Stimulated activated CD8-positive, alpha-beta memory T cell treated with anti-CD3 and anti-CD28 coated beads, Interleukin-4, amount 100 ng/mL, for 4 hours (primary cell): Measurements from ENCODE around the gene TEPSIN.

Experiments
- DNase-seq, 2 donors: peaks; one replicate each; pipeline ENCODE4 v3.0.0-alpha.2; 2020; ENCODE audit warnings: low read depth in 2 of 2, low spot score in 1 of 2

The TEPSIN gene

DNA sequence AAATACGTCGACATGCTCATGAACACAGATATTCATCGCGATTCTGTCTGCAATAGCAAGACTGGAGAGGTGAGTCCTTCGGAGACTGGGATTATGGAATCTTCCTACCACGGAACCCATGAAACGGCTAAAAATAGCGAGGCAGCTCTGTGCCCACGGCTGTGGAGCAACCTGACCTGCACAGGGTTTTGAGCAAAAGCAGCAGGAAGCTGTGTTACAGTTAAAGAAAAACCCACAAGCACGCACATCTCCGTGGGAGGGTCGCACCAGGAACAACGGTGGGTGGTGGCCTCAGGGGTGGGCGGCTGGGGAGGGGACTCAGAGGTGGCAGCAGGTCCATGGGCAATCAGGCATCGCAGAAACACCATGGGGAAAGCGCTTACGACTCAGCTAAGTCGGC lies 31.4 kb upstream of the TEPSIN start:
- no peak for DNase-seq

DNA sequence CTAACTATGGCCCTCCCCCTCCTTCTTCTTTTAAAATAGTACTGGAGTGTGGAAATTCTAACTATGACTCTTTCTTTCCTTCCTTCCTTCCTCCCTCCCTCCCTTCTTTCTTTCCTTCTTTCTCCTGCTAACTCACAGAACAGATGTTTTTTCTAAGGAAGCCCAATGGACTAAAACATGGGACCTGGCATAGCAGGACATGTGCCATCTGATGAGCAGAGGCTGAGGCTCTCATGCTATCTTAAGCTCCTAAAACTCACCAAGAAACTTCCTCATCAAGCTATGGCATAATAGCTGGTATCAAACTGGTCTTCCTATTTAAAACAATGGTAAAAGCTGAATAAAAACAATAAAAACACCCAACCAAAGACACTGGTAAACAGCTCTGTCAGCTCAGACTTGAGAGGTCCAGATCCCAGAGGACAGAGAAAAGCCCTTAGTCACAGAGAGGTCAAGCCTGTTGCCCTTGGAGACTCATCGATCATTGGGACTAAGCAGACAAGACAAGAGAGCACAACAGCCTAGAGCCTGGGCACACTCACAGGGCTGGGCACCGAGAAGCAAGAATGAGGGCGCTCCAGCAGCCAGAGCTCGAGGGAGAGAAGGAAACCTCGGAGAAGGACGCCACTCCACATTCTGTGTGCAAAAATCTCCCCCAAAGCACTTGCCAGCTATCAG lies 28.7 kb upstream of the TEPSIN start:
- DNase-seq: no peak

DNA sequence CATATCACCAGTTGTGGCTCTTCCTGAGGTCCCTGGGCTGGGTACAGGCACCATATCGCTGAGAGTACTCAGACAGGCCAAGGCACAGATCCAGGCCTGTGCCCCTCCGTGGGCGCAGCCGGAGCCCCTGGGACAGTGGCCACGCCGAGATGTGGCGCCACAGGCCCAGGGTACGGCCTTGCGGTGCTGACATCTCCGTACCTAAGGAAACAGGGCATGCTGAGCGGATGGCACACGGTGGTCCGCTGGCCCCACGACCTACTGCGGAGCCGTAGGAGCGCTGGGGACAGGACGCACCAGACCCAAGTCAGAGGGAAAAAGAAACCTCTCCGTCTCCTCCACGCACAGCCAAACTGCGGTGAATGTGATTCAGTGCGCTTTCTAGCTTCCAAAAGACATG lies 26.7 kb upstream of the TEPSIN start:
- no peak for DNase-seq

DNA sequence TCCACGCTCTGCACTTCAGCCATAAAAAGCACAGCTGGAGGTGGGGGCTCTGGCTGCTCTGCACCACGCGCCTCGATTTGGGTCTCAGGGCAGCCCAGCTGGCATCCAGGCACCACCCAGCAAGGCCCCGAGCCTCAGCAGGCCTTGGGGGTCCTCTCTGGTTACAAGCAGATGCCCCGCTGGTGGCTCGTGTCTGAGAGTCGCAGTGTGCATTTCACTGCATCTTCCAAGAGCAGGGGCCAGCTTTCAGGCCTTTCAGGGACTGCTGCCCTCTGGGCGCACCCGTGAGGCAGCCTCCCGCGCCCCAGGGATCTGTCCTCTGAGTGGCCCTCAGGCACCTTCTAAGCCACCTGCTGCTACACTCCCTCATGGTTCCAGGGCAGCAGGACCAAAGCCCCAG lies 25.8 kb upstream of the TEPSIN start:
- no peak for DNase-seq

DNA sequence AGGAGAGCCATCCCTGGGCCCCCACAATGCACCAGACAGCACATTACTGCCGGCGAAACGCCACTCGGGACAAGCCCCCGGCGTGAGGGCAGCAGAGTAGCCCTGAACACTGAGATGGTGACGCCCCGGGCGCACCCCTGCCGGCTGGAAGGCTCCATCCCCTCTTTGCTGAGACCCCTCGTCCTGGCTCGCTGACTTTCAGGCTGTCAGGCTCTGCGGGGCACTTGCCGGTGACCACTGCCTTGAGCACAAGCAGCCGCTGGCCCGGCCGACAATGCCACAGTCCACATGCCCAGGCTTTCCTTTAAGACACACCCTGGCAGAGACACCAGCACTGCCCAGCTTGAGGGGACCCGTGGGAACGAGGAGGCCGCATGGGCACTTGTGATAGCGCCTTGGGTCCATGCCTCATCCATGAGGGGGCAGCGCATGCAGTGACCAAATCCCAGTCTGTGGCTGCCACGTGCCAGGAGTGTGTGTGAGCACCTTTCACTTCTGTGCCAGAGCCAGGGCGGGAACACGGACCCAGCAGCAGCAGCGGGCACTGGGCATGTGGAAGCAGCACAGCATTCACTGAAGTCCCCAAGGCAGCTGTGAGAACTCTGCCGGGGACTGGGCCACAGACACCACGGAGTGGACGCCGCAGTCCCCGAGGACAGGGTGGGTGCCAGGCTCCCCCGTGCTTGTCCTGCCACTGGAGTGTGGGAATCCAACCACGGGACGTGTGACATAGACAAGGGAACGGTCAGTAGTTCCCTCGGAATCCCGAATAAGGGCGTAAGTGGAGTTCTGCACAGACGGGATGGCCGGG lies 24.7 kb upstream of the TEPSIN start:
- no peak for DNase-seq

DNA sequence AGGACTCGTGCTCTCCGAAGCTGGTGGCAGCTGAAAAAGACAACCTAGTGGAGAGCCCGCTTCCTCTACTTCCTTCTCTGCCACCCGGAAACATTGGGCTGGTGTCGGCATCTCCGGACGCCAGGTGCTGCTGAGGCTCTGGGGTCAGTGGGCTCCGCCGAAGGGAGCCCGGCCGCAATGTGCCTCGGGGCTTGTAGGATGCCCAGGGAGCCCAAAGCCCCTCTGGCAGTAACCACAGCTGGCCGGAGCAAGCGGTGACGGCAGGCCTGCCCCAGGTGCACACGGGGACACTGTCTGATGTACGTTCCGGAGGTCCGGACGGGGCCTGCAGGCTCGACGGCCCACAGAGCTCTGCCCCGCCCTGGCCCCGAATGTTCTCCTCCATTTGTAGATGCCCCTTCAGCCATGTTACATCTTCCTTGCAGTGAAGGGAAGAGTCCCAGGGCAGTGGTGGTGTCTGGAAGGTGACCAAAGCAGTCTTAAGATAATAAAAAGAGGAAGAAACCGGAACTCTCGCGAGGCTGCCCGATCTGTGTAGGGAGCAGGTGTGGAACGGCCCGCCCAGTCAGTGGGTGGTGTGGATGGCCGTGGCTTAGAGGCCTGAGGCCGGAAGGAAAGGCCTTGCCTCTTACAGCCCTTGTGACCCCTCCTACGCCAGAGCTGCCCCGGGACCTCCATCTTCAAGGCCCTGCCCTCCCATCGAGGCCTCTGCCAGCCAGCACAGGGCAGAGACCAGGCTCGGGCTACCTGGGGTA lies 22.9 kb upstream of the TEPSIN start:
- no peak for DNase-seq

DNA sequence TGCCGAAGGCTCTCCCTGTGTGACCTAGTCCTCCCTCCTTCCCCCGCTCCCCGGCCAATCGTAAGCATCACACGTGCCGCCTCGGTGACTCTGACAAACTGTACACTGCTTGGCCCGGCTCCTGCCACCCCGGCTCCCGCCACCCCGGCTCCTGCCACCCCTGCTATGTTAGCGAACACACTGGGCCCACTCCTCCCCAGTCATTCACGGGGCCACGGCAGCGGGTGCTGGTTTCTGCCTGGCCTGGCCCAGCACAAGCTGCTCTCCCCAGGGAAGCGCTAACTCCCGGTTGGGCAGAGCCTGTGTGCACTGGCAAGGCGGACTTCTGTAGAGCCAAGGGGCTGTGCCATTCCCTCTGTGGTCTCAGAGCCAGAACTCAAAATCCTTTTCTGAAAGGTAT lies 22.2 kb upstream of the TEPSIN start:
- no peak for DNase-seq

DNA sequence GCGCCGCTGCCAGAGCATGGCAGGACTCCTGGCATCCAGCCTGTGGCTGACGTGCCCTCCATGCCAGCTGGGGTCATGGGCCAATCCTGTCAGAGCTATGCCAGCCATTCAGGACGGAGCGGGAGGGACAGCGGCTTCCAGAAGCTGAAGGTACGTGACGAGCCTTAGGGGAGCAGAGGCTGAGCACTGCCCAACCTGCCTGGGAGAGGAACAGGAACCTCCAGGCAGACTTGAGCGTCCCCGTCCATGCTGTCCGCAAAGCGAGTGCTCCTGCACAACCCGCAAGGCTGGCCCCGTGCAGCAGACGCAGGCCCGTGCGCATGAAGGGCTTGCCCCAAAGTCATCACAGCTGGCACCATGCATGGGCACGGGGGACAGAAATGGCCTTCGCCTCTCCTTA lies 21.8 kb upstream of the TEPSIN start:
- DNase-seq: no peak

DNA sequence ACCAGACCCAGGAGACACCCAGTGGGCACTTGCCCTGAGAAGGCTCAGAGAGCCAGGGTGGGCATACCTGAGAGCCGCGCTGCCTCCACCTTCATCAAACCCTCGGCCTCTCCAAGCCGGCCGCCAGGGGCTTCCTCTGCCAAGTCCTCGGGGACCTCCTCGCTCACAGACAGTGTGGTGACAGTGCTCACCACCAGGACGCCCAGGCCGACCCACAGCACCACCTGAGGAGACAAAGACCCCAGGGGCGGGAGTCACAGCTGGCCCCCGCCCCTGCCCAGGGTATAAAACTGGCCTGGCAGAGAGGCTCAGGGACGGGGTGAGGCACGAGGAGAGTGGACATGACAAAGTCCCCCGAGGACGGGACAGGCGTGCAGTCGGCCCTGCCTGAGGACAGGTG lies 21.3 kb upstream of the TEPSIN start:
- no peak for DNase-seq

DNA sequence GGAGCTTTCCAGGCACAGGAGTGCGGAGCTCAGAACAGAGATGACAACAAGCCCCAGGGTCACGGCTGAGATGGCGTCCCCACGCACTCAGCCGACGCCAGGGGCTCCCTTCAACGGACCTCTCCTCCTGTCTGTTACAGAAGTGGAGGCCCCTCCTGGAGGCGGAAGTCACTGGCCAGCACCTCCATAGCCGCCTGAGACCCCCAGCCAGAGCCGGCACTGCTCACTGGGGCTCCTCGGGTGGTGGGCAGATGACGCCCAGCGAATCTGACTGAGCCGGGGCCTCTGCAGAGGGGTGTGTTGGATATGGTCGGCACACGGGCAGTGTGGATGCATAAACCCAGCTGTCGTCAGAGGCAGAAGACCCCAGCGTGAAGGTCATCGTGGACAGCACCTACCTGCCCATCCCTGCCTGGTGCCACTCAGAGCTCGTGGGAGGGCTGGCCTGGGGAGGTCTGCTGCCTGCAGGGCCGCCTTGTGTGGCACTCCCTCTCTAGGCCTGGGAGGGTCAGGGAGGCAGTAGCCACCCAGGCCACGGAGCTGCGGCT lies 20.3 kb upstream of the TEPSIN start:
- no peak for DNase-seq

DNA sequence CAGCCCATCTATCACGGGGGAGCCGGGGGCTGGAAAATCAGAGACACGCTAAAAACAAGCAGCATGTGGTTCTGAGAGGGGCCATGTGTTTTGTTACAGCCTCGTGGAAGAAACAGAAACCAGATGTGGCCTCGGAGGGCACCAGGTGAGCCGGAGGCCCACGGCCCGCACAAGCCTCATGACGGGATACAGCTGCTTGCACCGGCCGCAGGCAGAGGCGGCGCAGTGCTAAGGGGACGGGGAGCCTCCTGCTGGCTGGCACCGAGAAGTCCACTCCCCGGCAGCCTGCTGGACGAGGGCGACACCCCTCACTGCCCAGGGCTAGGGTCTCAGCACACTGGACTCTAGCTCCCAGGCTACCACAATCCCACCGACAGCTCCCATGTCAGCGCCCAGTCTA lies 19.4 kb upstream of the TEPSIN start:
- DNase-seq: no peak

DNA sequence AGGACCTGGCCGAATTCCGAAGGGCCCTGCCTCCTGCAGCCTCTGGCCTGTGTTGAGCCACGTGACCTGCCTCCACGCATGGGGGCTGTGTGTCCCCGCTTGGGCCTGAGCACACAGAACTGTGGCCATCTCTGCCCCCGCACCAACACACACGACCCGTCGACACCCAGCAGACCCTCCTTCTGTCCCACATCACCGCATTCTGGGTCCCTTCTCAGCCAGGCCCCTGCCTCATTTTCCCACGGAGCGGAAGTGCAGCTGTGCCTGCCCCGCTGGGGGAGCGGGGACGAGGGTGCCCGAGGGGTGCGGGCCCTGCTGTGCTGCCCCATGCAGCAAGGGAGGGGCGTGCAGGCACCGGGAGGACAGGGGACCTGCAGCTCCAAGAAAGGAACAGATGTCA lies 18.7 kb upstream of the TEPSIN start:
- DNase-seq: no peak

DNA sequence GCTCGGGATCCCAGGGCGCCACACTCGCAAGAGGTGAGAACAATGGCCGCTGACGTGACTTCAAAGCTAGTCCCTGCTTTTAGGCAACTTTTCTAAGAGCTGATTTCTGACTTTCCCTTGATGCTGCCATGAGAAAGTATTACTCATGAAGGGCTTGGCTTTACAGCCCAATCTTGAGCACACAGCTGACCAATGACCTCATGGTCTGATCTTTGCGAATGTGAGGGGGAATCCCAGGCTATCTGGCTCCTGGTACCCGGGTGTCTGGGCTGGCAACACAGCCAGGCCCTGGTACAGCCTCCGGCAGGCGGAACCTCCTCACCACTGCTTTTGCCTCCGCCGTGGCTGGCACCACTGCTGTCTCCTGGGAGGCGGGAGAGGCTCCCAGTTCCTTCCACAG lies 17.8 kb upstream of the TEPSIN start:
- DNase-seq: no peak

DNA sequence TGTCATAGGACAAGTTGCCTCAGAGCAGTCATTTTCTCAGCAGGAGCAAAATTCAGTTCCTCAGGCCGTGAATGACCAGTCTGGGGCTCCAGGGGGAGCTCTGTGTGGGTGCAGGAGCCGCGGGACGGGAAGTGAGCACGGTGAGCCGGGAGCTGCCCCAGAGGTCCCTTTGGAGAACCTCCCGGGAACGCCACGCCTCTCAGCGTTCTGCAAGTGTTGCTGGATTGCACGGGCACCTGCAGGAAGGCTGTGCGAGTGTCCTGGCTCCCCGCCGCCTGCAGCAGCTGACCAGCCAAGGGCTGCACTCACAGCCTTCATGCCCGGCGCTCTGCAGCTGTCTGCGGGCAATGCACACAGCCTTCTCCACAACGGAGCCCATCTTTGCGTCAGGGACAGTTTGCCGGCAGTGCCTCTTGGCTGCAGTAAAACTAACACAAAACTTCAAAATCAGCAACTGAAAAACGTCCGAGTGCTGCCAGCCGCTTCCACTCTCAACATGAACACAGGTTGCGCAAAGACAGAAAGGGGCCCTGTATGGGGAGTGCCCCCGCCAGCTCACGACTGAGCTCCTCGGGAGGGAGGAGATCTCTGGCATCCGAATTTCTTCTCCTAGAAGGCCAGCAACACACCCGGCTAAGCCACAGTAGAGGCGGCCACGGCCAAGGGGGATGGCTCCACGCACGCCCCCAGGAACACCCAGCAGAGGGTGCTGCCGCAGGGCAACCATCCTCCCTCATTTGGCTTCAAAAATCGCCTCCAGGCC lies 16.3 kb upstream of the TEPSIN start:
- no peak for DNase-seq

DNA sequence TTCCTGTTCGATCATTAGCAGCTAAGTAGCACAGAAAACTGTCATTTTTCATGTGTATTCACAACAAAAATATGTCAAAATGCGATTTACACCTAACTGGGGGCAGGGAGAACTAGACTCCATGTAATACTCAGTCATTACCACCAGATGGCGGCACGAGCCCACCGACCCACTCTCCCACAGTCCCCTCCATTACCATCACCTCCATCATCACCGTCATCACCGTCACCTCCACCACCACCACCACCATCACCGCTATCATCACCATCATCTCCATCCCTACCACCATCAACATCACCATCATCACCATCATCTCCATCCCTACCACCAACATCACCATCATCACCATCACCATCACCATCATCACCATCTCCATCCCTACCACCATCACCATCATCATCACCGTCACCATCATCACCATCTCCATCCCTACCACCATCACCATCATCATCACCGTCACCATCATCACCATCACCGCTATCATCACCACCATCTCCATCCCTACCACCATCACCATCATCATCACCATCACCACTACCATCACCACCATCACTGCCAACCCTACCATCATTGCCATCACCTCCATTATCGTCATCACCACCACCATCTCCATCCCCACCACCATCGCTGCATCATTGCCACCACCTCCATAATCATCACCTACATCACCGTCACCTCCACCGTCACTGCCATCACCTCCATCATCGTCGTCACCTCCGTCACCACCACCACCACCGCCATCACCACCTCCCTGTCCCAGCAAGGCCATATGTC lies 14.7 kb upstream of the TEPSIN start:
- peak; percentile 30 to 46 for DNase-seq

DNA sequence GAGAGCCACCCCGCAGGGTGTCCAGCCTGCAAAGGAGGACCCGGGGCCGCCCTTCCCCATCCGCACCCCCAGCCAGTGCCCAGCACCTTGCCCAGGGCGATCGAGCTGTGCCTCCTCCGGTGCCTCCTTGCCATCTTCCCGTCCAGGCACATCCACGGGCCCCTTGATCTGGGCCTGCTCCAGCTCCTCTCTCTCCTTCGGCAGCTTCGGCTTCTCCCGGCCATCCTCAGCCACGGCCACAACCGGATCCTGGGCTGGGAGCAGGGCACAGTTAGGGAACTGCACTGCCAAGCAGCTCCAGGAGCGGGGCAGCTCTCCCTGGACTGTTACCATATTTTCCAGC lies 14.1 kb upstream of the TEPSIN start:
- no peak for DNase-seq

DNA sequence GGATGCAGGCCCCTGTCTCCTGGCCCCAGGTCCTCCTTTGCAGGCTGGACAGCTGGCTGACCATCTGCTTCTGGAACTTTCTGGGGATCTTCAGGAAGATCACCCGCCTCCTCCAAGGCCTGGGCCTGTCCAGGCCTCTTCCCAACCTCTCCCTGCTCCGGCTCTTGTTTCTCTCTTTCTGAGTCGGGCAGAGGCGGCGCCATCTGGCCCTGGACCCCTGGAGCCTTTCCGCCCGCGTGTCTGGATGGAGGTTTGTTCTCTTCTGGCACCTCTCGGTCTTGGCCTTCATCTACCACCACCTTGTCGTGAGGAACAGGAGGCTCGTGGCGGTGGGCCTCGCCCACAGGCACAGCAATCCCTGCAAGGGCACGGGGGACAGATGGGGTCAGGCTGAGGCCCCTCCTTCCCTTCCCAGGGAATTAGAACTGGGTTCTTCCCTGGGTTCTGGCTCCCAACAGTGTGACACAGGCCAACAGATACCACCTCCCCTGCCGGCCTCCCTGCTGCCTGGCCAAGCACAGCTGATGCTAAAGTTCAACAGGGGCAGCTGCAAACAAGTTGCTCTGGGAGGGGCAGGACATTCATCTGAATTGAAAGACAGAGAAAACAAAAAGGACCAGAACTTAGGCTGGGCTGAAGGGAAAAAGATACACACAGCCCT lies 13.6 kb upstream of the TEPSIN start:
- DNase-seq: no peak

DNA sequence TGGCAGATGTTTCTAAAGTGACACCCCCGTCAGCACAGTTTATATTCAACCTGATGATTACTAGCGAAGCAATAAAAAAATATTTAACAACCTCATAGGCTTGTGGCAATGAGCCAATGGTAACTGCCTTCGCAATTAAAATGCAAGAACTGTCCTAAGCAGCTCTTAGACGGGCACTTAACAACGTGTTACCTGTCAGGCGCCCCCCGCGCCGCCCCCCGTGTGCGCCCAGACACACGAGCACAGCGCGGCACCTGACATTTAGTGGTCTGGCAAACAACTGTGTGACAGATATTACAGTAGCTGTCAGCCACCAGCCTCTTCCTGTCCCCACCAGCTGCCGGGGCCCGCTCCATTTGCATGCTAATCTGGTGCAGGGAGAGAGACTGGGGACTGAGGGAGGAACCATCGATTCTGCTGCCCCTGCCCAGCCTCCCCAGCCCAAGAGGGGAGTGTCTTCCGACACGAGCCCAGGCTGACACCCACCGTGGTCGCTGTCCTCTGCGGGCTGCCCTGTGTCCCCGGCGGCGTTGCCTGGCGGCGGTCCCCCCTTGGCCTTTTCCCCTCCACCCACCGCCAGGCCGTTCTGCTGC lies 12.9 kb upstream of the TEPSIN start:
- no peak for DNase-seq

DNA sequence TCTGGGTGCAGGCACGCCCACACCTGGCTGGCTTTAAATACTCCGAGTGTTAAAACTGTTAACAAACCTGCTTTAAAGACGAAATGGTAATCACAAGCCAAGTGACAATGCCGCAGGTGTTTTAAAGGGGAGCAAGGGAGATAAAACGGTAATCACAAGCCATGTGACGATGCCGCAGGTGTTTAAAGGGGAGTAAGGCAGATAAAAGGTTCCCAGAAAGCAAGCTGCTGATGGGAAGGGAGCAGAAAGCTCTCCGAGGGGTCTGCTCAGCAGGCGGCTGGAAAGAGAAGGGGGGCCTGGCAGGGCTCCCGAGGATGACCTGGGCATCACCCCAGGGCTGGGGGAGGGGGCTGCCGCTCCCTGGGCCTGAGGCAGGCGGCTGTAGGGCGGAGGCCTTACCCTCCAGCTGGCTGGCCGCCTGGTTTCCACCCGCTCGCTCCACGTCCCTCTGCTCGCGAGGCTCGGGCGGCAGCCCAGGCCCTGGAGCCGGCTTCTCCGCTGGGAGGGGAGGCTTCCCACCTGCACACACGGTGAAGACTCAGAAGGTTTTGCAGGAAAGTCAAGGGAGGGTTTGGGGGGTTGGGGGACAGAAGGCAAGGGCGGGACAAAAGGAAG lies 12.3 kb upstream of the TEPSIN start:
- no peak for DNase-seq
